Peyer's patch (tissue), 4 donors: ENCODE results near the gene TECPR2.

ENCODE experiments used
- CTCF ChIP-seq, 6 experiments: fragments of 450-650 bp in 4 of 6; fragments of 200-600 bp in 2 of 6; sonication (generic) in 1 of 6; IDR thresholded peaks; one replicate each; pipeline ENCODE4 v1.5.1; 2017 to 2019; ENCODE audit warnings: antibody characterized with exemption in 6 of 6, mild to moderate bottlenecking in 3 of 6, moderate library complexity in 1 of 6
- POLR2A ChIP-seq, 2 donors: fragments of 450-650 bp; IDR thresholded peaks; one replicate each; pipeline ENCODE4 v1.5.1; 2017; ENCODE audit warnings: antibody characterized with exemption in 2 of 2, mild to moderate bottlenecking in 2 of 2, moderate library complexity in 2 of 2

- TF ChIP-seq CTCF (IDR thresholded peaks at IDR 0.05) (no peak), POLR2A (IDR thresholded peaks at IDR 0.05) (no peak)
Measured at GRCh38 chr14:102507081-102507856, 144.5 kb downstream of the TECPR2 start.
